ENCODE results near the gene DBN1. TPM values are rescaled to one million over a fixed set of nuclear protein-coding genes. Genes with fewer than 3 reads are reported as not detected.

Gene DBN1
- total RNA-seq, 2 experiments from 2014 or later: 29.5 to 41.2 TPM

DNA sequence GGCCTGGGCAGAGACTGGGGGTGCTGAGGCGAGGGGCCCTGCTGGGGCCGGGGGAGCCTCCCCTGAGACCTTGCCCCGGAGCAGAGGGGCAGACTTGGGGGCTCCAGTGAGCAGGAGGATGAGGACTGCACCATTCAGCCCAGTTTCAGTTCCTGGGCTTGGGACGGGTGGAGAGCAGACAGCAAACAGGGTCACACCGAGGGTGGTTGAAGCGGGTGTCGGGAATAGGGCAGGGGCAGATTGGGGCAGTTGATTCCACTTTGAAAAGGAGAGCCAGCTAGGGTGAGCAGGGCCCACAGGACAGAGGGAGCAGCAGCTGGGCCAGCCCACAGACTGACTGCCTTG is 42.5 kb downstream of the DBN1 start:
- DNase-seq (peak; percentile 40), ATAC-seq (no peak)
- peak overlapping the region; percentile 94 for H3K27ac Mint-ChIP-seq
- ChIA-PET POLR2A (interaction anchor here (1.5 to 4.8 kb wide), 5 partner anchors 9 to 25 kb away, joined by 4 to 85 read pairs (median 7); partner anchors contain the start of gene PRR7), CTCF (interaction anchor here (0.9 to 12.6 kb wide), 11 partner anchors 9 to 316 kb away, joined by 3 to 131 read pairs (median 5); partner anchors contain the start of gene PDLIM7)
- peaks cover 72% of the 10 kb centered on the region for H3K4me1 Mint-ChIP-seq
- no peaks in the 10 kb centered on the region for H3K9me3 Mint-ChIP-seq (ENCODE audit: low read depth)
- H3K27me3 Mint-ChIP-seq: no peaks in the 10 kb centered on the region
- H3K4me3 Mint-ChIP-seq: peak overlapping the region; percentile 88
- peaks cover 74% of the 10 kb centered on the region for H3K36me3 Mint-ChIP-seq (ENCODE audit: low read depth)
- intact Hi-C loops (cut with DNase I, micrococcal nuclease): loop anchor here in 1 of 2 experiments (5.0 kb wide), 1 partner anchor 776 kb away; no protein-coding TSS in a partner anchor

DNA sequence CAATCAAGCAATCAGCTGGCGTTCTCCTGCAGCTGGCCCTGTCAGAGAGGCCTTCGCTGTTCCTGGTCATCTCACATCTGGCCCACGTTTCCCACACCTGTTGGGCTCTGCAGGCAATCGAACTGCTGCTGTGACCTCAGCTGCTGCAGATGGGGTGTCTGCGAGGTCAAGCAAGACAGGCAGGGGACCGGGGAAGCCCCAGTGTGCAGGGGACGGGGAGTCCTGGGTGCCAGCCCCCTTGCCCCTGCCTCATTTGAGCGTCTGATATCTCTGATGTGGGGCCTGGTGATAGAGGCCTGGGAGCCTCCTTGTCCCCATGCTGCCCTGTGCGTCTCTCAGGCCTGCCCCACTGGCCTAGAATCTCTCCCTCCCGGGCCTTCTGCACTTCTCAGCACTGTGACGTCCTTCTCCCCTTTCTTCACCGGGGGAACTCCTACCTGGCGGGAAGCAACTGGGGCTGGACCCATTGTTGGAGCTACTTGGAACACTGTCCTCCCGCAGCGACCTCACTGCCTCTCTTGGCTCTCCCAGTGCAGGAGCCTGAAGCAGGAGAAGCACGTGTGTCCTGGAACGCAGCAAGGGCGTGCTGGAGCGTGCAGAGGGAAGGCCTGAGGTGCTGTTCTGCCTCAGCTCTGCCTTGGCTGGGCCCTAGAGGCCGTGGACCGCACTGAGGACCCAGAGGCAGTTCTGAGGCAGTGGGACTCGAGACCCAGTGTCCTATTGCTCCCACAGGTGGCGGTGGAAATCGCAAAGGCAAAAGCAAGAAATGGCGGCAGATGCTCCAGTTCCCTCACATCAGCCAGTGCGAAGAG is 43.1 kb downstream of the DBN1 start:
- Mint-ChIP-seq H3K9me3 (ENCODE audit: low read depth) (no peaks in the 10 kb centered on the region), H3K27ac (peak overlapping the region; percentile 94), H3K4me1 (peaks cover 70% of the 10 kb centered on the region), H3K4me3 (peak overlapping the region; percentile 88), H3K27me3 (no peaks in the 10 kb centered on the region), H3K36me3 (ENCODE audit: low read depth) (peaks cover 69% of the 10 kb centered on the region)
- POLR2A ChIA-PET: interaction anchor here (1.9 to 4.8 kb wide), 3 partner anchors 10 to 22 kb away, joined by 4 to 85 read pairs (median 28); partner anchors contain the start of gene PRR7
- CTCF ChIA-PET: interaction anchor here (0.7 to 12.6 kb wide), 11 partner anchors 10 to 111 kb away, joined by 3 to 131 read pairs (median 6); partner anchors contain the start of gene PDLIM7
- DNase-seq (peak; percentile 31), ATAC-seq (no peak)
- intact Hi-C loops (cut with DNase I, micrococcal nuclease): loop anchor here in 1 of 2 experiments (5.0 kb wide), 1 partner anchor 777 kb away; no protein-coding TSS in a partner anchor

GRCh38 chr5:177429248-177430040 is 44.0 kb downstream of the DBN1 start:
- H3K4me1 Mint-ChIP-seq: peaks cover 68% of the 10 kb centered on the region
- ChIA-PET POLR2A (interaction anchor here (0.6 to 4.8 kb wide), 8 partner anchors 8 to 316 kb away, joined by 3 to 85 read pairs (median 12); partner anchors contain the start of gene PRR7), CTCF (interaction anchor here (0.7 to 12.6 kb wide), 13 partner anchors 11 to 117 kb away, joined by 3 to 131 read pairs (median 4); partner anchors contain the start of gene MXD3)
- H3K4me3 Mint-ChIP-seq: peak overlapping the region; percentile 88
- H3K27ac Mint-ChIP-seq: peak overlapping the region; percentile 94
- peak; percentile 96 for DNase-seq
- H3K36me3 Mint-ChIP-seq (ENCODE audit: low read depth): peaks cover 64% of the 10 kb centered on the region
- peak; percentile 45 for ATAC-seq
- H3K9me3 Mint-ChIP-seq (ENCODE audit: low read depth): no peaks in the 10 kb centered on the region
- H3K27me3 Mint-ChIP-seq: no peaks in the 10 kb centered on the region
- intact Hi-C loops (cut with DNase I, micrococcal nuclease): loop anchor here (1.0 to 5.0 kb wide), 13 partner anchors 17 to 778 kb away; partner anchors contain the start of genes PRR7 (in 2 of the 2), LMAN2 (in 1 of the 2), NHP2 (in 1 of the 2) and PDLIM7 (in 1 of the 2)

- Mint-ChIP-seq H3K4me3 (peak overlapping the region; percentile 88), H3K27me3 (no peaks in the 10 kb centered on the region), H3K4me1 (peaks cover 61% of the 10 kb centered on the region), H3K9me3 (ENCODE audit: low read depth) (no peaks in the 10 kb centered on the region), H3K36me3 (ENCODE audit: low read depth) (peaks cover 56% of the 10 kb centered on the region), H3K27ac (peak overlapping the region; percentile 94)
- intact Hi-C loops (cut with DNase I, micrococcal nuclease): loop anchor here (1.0 to 5.0 kb wide), 12 partner anchors 18 to 724 kb away; partner anchors contain the start of genes PRR7 (in 2 of the 2), LMAN2 (in 1 of the 2), NHP2 (in 1 of the 2) and PDLIM7 (in 1 of the 2)
- ATAC-seq (no peak), DNase-seq (peak; percentile 46)
- POLR2A ChIA-PET: interaction anchor here (0.6 to 4.8 kb wide), 8 partner anchors 9 to 69 kb away, joined by 3 to 85 read pairs (median 12); partner anchors contain the start of genes PDLIM7 and PRR7
- CTCF ChIA-PET: interaction anchor here (1.0 to 12.6 kb wide), 9 partner anchors 12 to 117 kb away, joined by 3 to 131 read pairs (median 5); partner anchors contain the start of gene MXD3
Measured at GRCh38 chr5:177428574-177429217, 44.7 kb downstream of the DBN1 start.

DNA sequence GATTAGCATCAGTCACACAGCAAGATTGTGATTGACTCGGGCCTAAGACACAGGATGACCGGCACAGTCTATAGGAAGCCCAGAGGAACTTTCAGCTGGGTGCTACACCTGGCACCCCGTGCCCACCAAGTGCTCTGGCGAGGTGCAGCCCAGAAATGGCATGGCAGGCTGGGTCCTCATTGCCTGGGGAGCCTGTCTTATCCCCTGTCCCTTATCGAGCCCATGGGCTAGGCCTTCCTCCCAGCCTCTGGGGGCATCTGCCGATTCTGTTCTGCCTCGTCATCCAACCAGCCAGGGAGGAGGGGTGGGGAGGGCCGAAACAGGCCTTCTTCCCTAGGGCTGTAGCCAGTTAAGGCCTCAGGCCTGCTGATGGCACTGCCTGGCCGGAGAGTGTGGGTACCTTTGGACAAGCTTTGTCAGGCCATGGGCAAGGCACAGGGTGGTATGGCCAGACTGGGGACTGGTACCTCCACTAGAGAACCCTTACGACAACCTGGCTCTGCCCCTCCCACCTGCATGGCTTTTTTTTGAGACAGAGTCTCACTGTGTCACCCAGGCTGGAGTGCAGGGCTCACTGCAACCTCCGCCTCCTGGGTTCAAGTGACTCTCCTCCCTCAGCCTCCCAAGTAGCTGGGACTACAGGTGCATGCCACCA is 45.4 kb downstream of the DBN1 start:
- ChIA-PET CTCF (interaction anchor here (1.0 to 12.6 kb wide), 7 partner anchors 17 to 116 kb away, joined by 3 to 131 read pairs (median 4); partner anchors contain the start of gene MXD3), POLR2A (interaction anchor here (0.5 to 2.3 kb wide), 9 partner anchors 12 to 115 kb away, joined by 3 to 13 read pairs (median 3); partner anchors contain the start of genes PDLIM7 and PRR7)
- no peaks in the 10 kb centered on the region for H3K27me3 Mint-ChIP-seq
- peak overlapping the region; percentile 94 for H3K27ac Mint-ChIP-seq
- H3K4me3 Mint-ChIP-seq: peak overlapping the region; percentile 88
- peaks cover 52% of the 10 kb centered on the region for H3K36me3 Mint-ChIP-seq (ENCODE audit: low read depth)
- H3K9me3 Mint-ChIP-seq (ENCODE audit: low read depth): no peaks in the 10 kb centered on the region
- ATAC-seq (no peak), DNase-seq (peak; percentile 69)
- peaks cover 54% of the 10 kb centered on the region for H3K4me1 Mint-ChIP-seq
- intact Hi-C loops (cut with DNase I, micrococcal nuclease): loop anchor here (2.0 to 5.0 kb wide), 9 partner anchors 19 to 1039 kb away; partner anchors contain the start of genes HIGD2A (in 1 of the 2), NHP2 (in 1 of the 2), NOP16 (in 1 of the 2) and PRELID1 (in 1 of the 2)

GRCh38 chr5:177427211-177427822 is 46.1 kb downstream of the DBN1 start:
- ChIA-PET POLR2A (interaction anchor here (0.9 to 2.3 kb wide), 11 partner anchors 13 to 115 kb away, joined by 3 to 17 read pairs (median 5); partner anchors contain the start of genes MXD3, PDLIM7 and PRR7), CTCF (interaction anchor here (0.6 to 12.6 kb wide), 6 partner anchors 13 to 58 kb away, joined by 3 to 131 read pairs (median 19); no protein-coding TSS in a partner anchor)
- no peaks in the 10 kb centered on the region for H3K9me3 Mint-ChIP-seq (ENCODE audit: low read depth)
- peaks cover 49% of the 10 kb centered on the region for H3K4me1 Mint-ChIP-seq
- no peak for ATAC-seq
- intact Hi-C loops (cut with DNase I, micrococcal nuclease): loop anchor here in 1 of 2 experiments (2.0 to 5.0 kb wide), 6 partner anchors 125 to 1039 kb away; partner anchors contain the start of genes HIGD2A, NHP2, NOP16 and PRELID1
- peak; percentile 46 for DNase-seq
- H3K4me3 Mint-ChIP-seq: peak overlapping the region; percentile 88
- peak overlapping the region; percentile 94 for H3K27ac Mint-ChIP-seq
- peaks cover 48% of the 10 kb centered on the region for H3K36me3 Mint-ChIP-seq (ENCODE audit: low read depth)
- H3K27me3 Mint-ChIP-seq: no peaks in the 10 kb centered on the region

DNA sequence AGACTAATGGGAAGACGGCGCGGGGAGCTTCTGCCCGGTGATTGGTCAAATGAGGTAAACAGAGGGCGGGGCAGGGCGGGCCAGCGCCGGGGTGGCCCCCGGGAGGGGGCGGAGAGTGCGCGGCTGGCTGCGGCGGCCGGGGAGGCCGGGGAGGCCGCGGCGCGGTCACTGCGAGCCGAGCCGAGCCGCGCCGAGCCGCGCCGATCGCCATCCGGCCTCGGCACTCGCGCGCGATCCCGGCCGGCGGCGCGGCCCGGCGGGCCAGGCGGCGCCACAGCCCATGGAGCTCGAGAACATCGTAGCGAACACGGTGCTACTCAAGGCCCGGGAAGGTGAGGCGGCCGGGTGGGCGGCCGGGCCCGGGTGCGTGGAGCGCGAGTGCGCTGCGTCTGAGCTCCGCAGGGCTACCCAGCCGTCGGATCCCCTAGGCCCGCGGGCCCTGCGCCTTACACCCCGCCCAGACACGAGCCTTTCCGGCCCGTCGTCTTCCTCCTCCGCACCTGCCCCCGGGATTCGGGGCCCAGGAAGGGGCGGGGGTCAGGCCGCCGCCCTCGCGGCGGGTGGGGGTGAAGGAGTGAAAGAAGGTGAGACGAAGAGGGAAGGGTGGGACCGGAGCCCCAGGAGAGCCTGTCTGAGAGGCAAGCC is 46.7 kb downstream of the DBN1 start, which contains the start of gene GRK6:
Gene GRK6 (plus strand): TSS at position 111 of the 645 bp plus-strand sequence. CDS start 170 bp downstream, at position 281.
- ATAC-seq: peak; percentile 4
- Mint-ChIP-seq H3K27ac (peak within 1 kb of the TSS; percentile 94), H3K36me3 (ENCODE audit: low read depth) (peaks cover 43% of the 10 kb centered on the region), H3K4me1 (peaks cover 43% of the 10 kb centered on the region), H3K9me3 (ENCODE audit: low read depth) (no peaks in the 10 kb centered on the region), H3K27me3 (no peaks in the 10 kb centered on the region), H3K4me3 (peak within 1 kb of the TSS; percentile 88)
- ChIA-PET CTCF (interaction anchor here (0.6 to 12.6 kb wide), 12 partner anchors 8 to 122 kb away, joined by 3 to 131 read pairs (median 4); partner anchors contain the start of gene PFN3), POLR2A (interaction anchor here (0.5 to 2.3 kb wide), 15 partner anchors 8 to 115 kb away, joined by 3 to 17 read pairs (median 5); partner anchors contain the start of genes LMAN2, MXD3 and PRR7)
- peak; percentile 82 for DNase-seq
- intact Hi-C loops (cut with DNase I, micrococcal nuclease): loop anchor here (1.0 to 5.0 kb wide), 12 partner anchors 22 to 1038 kb away; partner anchors contain the start of genes HIGD2A (in 1 of the 2), NHP2 (in 1 of the 2), NOP16 (in 1 of the 2) and NSD1 (in 1 of the 2)

- intact Hi-C loops (cut with DNase I, micrococcal nuclease): loop anchor here (1.0 to 5.0 kb wide), 13 partner anchors 22 to 1037 kb away; partner anchors contain the start of genes DDX41 (in 1 of the 2), HIGD2A (in 1 of the 2), NHP2 (in 1 of the 2) and NOP16 (in 1 of the 2)
- DNase-seq: peak; percentile 100
- H3K4me3 Mint-ChIP-seq: peak overlapping the region; percentile 81
- CTCF ChIA-PET: interaction anchor here (0.6 to 12.6 kb wide), 13 partner anchors 8 to 121 kb away, joined by 3 to 131 read pairs (median 4); partner anchors contain the start of gene PFN3
- peaks cover 39% of the 10 kb centered on the region for H3K36me3 Mint-ChIP-seq (ENCODE audit: low read depth)
- no peaks in the 10 kb centered on the region for H3K9me3 Mint-ChIP-seq (ENCODE audit: low read depth)
- POLR2A ChIA-PET: interaction anchor here (0.5 to 2.3 kb wide), 13 partner anchors 9 to 114 kb away, joined by 3 to 17 read pairs (median 6); partner anchors contain the start of genes LMAN2, MXD3 and PRR7
- ATAC-seq: peak; percentile 77
- no peaks in the 10 kb centered on the region for H3K27me3 Mint-ChIP-seq
- peak overlapping the region; percentile 94 for H3K27ac Mint-ChIP-seq
- H3K4me1 Mint-ChIP-seq: peaks cover 36% of the 10 kb centered on the region
Measured at GRCh38 chr5:177425801-177426565, 47.5 kb downstream of the DBN1 start.
